ENCODE data around the gene PTPRZ1. TPM values are rescaled to one million over a fixed set of nuclear protein-coding genes. Genes with fewer than 3 reads are reported as not detected.

PTPRZ1 gene
- total RNA-seq, 2 donors from 2014 or later: 0.35 to 1.2 TPM

GRCh38 chr7:121878918-121879464 lies 6.0 kb downstream of the PTPRZ1 start:
- Histone ChIP-seq H3K4me3 (no peak overlapping the region), H3K27me3 (peaks cover 11% of the 10 kb centered on the region), H3K9me3 (no peaks in the 10 kb centered on the region), H3K4me1 (no peaks in the 10 kb centered on the region), H3K27ac (no peak overlapping the region), H3K9ac (ENCODE audit: low read depth in 2 of 2, low read length in 2 of 2) (no peak overlapping the region), H3K36me3 (no peaks in the 10 kb centered on the region)
- intact Hi-C loops (cut with DNase I): no loop called here
- TF ChIP-seq, protein P1, sequence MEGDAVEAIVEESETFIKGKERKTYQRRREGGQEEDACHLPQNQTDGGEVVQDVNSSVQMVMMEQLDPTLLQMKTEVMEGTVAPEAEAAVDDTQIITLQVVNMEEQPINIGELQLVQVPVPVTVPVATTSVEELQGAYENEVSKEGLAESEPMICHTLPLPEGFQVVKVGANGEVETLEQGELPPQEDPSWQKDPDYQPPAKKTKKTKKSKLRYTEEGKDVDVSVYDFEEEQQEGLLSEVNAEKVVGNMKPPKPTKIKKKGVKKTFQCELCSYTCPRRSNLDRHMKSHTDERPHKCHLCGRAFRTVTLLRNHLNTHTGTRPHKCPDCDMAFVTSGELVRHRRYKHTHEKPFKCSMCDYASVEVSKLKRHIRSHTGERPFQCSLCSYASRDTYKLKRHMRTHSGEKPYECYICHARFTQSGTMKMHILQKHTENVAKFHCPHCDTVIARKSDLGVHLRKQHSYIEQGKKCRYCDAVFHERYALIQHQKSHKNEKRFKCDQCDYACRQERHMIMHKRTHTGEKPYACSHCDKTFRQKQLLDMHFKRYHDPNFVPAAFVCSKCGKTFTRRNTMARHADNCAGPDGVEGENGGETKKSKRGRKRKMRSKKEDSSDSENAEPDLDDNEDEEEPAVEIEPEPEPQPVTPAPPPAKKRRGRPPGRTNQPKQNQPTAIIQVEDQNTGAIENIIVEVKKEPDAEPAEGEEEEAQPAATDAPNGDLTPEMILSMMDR (IDR thresholded peaks at IDR 0.05): no peak
- no peak for DNase-seq

GRCh38 chr7:121879544-121879943 lies 6.6 kb downstream of the PTPRZ1 start:
- no peak overlapping the region for H3K4me3 ChIP-seq
- TF ChIP-seq, protein P1 (IDR thresholded peaks at IDR 0.05): no peak
- H3K9ac ChIP-seq (ENCODE audit: low read depth in 2 of 2, low read length in 2 of 2): no peak overlapping the region
- peaks cover 6% of the 10 kb centered on the region for H3K27me3 ChIP-seq
- H3K4me1 ChIP-seq: no peaks in the 10 kb centered on the region
- no peaks in the 10 kb centered on the region for H3K9me3 ChIP-seq
- no peaks in the 10 kb centered on the region for H3K36me3 ChIP-seq
- no peak overlapping the region for H3K27ac ChIP-seq
- intact Hi-C loops (cut with DNase I): no loop called here
- no peak for DNase-seq

GRCh38 chr7:121882731-121883130 lies 9.8 kb downstream of the PTPRZ1 start:
- intact Hi-C loops (cut with DNase I): no loop called here
- no peaks in the 10 kb centered on the region for H3K36me3 ChIP-seq
- no peak overlapping the region for H3K4me3 ChIP-seq
- no peaks in the 10 kb centered on the region for H3K4me1 ChIP-seq
- no peak overlapping the region for H3K27ac ChIP-seq
- TF ChIP-seq, protein P1 (IDR thresholded peaks at IDR 0.05): no peak
- H3K27me3 ChIP-seq: no peaks in the 10 kb centered on the region
- DNase-seq: no peak
- H3K9ac ChIP-seq (ENCODE audit: low read depth in 2 of 2, low read length in 2 of 2): no peak overlapping the region
- no peaks in the 10 kb centered on the region for H3K9me3 ChIP-seq

GRCh38 chr7:121885166-121885920 lies 12.4 kb downstream of the PTPRZ1 start:
- no peak overlapping the region for H3K9ac ChIP-seq (ENCODE audit: low read depth in 2 of 2, low read length in 2 of 2)
- H3K4me1 ChIP-seq: no peaks in the 10 kb centered on the region
- no peak for DNase-seq
- H3K27ac ChIP-seq: no peak overlapping the region
- H3K9me3 ChIP-seq: no peaks in the 10 kb centered on the region
- intact Hi-C loops (cut with DNase I): no loop called here
- H3K4me3 ChIP-seq: no peak overlapping the region
- H3K36me3 ChIP-seq: no peaks in the 10 kb centered on the region
- TF ChIP-seq, protein P1 (IDR thresholded peaks at IDR 0.05): no peak
- no peaks in the 10 kb centered on the region for H3K27me3 ChIP-seq

GRCh38 chr7:121887634-121888033 lies 14.7 kb downstream of the PTPRZ1 start:
- Histone ChIP-seq H3K9ac (ENCODE audit: low read depth in 2 of 2, low read length in 2 of 2) (no peak overlapping the region), H3K27me3 (no peaks in the 10 kb centered on the region), H3K9me3 (no peaks in the 10 kb centered on the region), H3K4me3 (no peak overlapping the region), H3K4me1 (no peaks in the 10 kb centered on the region), H3K27ac (no peak overlapping the region), H3K36me3 (no peaks in the 10 kb centered on the region)
- DNase-seq: no peak
- intact Hi-C loops (cut with DNase I): no loop called here
- TF ChIP-seq, protein P1 (IDR thresholded peaks at IDR 0.05): no peak
